Kidney epithelial cell (primary cell): Measurements from ENCODE around the gene GNA14. TPM values are rescaled to one million over a fixed set of nuclear protein-coding genes. Genes with fewer than 3 reads are reported as not detected.

Experiments used
- DNase-seq: peaks from one replicate; pipeline ENCODE4 v3.0.0-alpha.2; 2010; ENCODE audit warnings: low read depth
- H3K27me3 ChIP-seq: 2 replicates; pipeline ENCODE4 v1.6.0; 2011; ENCODE audit warnings: low read length; ENCODE audit not compliant: control insufficient read depth, insufficient read depth
- H3K36me3 ChIP-seq: 2 replicates; pipeline ENCODE4 v1.5.1; 2011; ENCODE audit warnings: low read length; ENCODE audit not compliant: control insufficient read depth, insufficient read depth
- H3K4me3 ChIP-seq: 2 replicates; pipeline ENCODE4 v1.5.1; 2011; ENCODE audit warnings: low read depth, mild to moderate bottlenecking, control low read depth, low read length
- CTCF ChIP-seq: IDR thresholded peaks from 2 replicates; pipeline ENCODE4 v1.5.1; 2011; ENCODE audit warnings: mild to moderate bottlenecking, moderate library complexity, low read length, control low read depth, inconsistent platforms; ENCODE audit not compliant: insufficient read depth, poor library complexity, severe bottlenecking
- total RNA-seq: library from RNA; depleted of rRNA; stranded (reverse); fragments of >200 nt; gene quantifications from 2 replicates; pipeline ENCODE4 v1.2.3, GENCODE V29; 2015

GNA14 gene
- total RNA-seq, 1 donor from 2014 or later: 0.63 TPM

- TF ChIP-seq CTCF: no peak
- DNase-seq: no peak
- H3K27me3 ChIP-seq: no peaks in the 10 kb centered on the region
- H3K36me3 ChIP-seq: no peaks in the 10 kb centered on the region
- no peak overlapping the region for H3K4me3 ChIP-seq
Measured at GRCh38 chr9:77507212-77507961, 140.7 kb downstream of the GNA14 start.

GRCh38 chr9:77505232-77505631 is 142.9 kb downstream of the GNA14 start:
- TF ChIP-seq CTCF: no peak
- no peaks in the 10 kb centered on the region for H3K36me3 ChIP-seq

GRCh38 chr9:77502568-77502967 is 145.6 kb downstream of the GNA14 start:
- no peak for DNase-seq
- H3K36me3 ChIP-seq: no peaks in the 10 kb centered on the region
- no peak for TF ChIP-seq CTCF
- no peak overlapping the region for H3K4me3 ChIP-seq
- H3K27me3 ChIP-seq: no peaks in the 10 kb centered on the region

More at GRCh38 chr9:77505232-77505631, 142.9 kb downstream of the GNA14 start:
- Histone ChIP-seq H3K4me3 (no peak overlapping the region), H3K27me3 (no peaks in the 10 kb centered on the region)
- DNase-seq: no peak

- Histone ChIP-seq H3K27me3 (peaks cover 2% of the 10 kb centered on the region), H3K4me3 (no peak overlapping the region), H3K36me3 (no peaks in the 10 kb centered on the region)
- DNase-seq: no peak
- TF ChIP-seq CTCF: no peak
Measured at GRCh38 chr9:77498891-77499290, 149.2 kb downstream of the GNA14 start.

- H3K36me3 ChIP-seq: no peaks in the 10 kb centered on the region
- H3K4me3 ChIP-seq: no peak overlapping the region
- DNase-seq: no peak
- H3K27me3 ChIP-seq: peaks cover 2% of the 10 kb centered on the region
- no peak for TF ChIP-seq CTCF
Measured at GRCh38 chr9:77497322-77498198, 150.6 kb downstream of the GNA14 start.
